Measurements from ENCODE around the gene NME7. TPM values are rescaled to one million over a fixed set of nuclear protein-coding genes. Genes with fewer than 3 reads are reported as not detected.

Gene NME7
- total RNA-seq, 1 experiment from 2014 or later = 30.3 TPM

DNA sequence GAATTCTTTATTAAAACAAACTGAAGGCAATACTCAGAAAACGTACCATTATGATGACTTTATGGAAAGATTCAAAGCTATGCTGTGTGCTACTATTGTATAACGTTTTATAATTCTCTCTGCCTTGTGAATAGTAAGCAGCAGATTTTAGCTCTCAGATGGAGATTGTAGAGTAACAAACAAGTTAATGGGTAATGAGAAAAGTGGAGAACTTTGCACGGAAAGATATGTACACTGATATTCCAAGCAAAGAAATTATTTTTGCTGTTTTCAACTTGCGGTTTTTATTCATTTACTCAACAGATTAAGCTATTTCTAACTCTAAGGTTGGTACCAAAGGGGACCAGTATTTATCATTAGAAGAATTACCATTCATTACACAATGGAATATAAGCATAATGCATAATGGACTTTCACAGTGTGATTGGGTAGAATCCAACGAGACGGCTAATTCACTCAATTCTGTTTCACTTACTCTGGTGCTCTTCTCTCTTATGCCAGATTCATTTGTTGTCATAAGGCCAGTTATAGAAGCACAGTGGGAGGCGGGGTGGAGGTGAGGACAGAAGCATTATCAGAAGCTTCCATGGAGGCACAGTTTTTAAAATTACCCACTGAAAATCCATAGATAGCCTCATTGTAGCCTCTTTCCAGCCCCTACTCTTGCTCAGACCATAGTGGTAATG lies 222.5 kb downstream of the NME7 start:
- intact Hi-C loops (cut with micrococcal nuclease; ENCODE audit: unreplicated experiment) (no loop called here), in situ Hi-C loops (cut with HindIII; ENCODE audit: low pct_unique_long_range_greater_than_20kb, low sequenced_read_pairs) (no loop called here)
- ChIA-PET POLR2A (no interaction called here), CTCF (no interaction called here)
- Histone ChIP-seq H3K27me3 (ENCODE audit: control insufficient read depth, insufficient read depth, low read length) (no peaks in the 10 kb centered on the region), H3K27ac (ENCODE audit: low read length) (no peak overlapping the region), H3K4me1 (ENCODE audit: control insufficient read depth, insufficient read depth, low read length) (no peaks in the 10 kb centered on the region), H3K9me3 (ENCODE audit: control insufficient read depth, insufficient read depth, low read depth, low read length) (no peaks in the 10 kb centered on the region), H3K36me3 (ENCODE audit: control insufficient read depth, insufficient read depth, low read length) (no peaks in the 10 kb centered on the region), H3K4me3 (ENCODE audit: low read depth in 2 of 2, low read length in 2 of 2) (no peak overlapping the region)
- TF ChIP-seq, protein P1, sequence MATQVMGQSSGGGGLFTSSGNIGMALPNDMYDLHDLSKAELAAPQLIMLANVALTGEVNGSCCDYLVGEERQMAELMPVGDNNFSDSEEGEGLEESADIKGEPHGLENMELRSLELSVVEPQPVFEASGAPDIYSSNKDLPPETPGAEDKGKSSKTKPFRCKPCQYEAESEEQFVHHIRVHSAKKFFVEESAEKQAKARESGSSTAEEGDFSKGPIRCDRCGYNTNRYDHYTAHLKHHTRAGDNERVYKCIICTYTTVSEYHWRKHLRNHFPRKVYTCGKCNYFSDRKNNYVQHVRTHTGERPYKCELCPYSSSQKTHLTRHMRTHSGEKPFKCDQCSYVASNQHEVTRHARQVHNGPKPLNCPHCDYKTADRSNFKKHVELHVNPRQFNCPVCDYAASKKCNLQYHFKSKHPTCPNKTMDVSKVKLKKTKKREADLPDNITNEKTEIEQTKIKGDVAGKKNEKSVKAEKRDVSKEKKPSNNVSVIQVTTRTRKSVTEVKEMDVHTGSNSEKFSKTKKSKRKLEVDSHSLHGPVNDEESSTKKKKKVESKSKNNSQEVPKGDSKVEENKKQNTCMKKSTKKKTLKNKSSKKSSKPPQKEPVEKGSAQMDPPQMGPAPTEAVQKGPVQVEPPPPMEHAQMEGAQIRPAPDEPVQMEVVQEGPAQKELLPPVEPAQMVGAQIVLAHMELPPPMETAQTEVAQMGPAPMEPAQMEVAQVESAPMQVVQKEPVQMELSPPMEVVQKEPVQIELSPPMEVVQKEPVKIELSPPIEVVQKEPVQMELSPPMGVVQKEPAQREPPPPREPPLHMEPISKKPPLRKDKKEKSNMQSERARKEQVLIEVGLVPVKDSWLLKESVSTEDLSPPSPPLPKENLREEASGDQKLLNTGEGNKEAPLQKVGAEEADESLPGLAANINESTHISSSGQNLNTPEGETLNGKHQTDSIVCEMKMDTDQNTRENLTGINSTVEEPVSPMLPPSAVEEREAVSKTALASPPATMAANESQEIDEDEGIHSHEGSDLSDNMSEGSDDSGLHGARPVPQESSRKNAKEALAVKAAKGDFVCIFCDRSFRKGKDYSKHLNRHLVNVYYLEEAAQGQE (IDR thresholded peaks at IDR 0.05; ENCODE audit: insufficient read depth in 1 of 2, low read depth in 2 of 2, low read length in 1 of 2) = no peak
- DNase-seq (ENCODE audit: low read depth, low spot score) (no peak), ATAC-seq (no peak)
- BruUV-seq (replicated peaks) = no TSS peak

DNA sequence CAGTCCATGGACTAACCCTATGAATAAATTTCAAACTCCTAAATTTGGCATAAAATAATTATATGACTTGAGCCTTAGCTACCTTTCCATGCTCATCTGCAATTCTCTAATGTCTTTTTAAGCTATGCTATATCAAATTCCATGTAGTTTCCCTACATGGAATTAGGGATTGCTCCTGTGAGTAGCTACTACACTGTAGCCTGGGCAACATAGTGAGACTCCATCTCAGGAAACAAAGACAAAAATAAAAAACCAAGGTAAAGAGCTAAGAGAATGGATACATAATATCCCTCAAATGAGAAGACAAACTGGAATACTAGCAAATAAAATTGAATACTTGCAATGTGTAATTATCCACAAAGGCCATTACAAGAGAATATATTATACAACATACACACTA lies 223.6 kb downstream of the NME7 start:
- intact Hi-C loops (cut with micrococcal nuclease; ENCODE audit: unreplicated experiment) (no loop called here), in situ Hi-C loops (cut with HindIII; ENCODE audit: low pct_unique_long_range_greater_than_20kb, low sequenced_read_pairs) (no loop called here)
- ATAC-seq (no peak), DNase-seq (ENCODE audit: low read depth, low spot score) (no peak)
- Histone ChIP-seq H3K27me3 (ENCODE audit: control insufficient read depth, insufficient read depth, low read length) (no peaks in the 10 kb centered on the region), H3K4me1 (ENCODE audit: control insufficient read depth, insufficient read depth, low read length) (no peaks in the 10 kb centered on the region), H3K36me3 (ENCODE audit: control insufficient read depth, insufficient read depth, low read length) (no peaks in the 10 kb centered on the region), H3K27ac (ENCODE audit: low read length) (no peak overlapping the region), H3K4me3 (ENCODE audit: low read depth in 2 of 2, low read length in 2 of 2) (no peak overlapping the region), H3K9me3 (ENCODE audit: control insufficient read depth, insufficient read depth, low read depth, low read length) (no peaks in the 10 kb centered on the region)
- ChIA-PET CTCF (no interaction called here), POLR2A (no interaction called here)
- TF ChIP-seq TCF7L2 (IDR thresholded peaks at IDR 0.05; ENCODE audit: low read depth, low read length) (no peak), POLR2AphosphoS5 (IDR thresholded peaks at IDR 0.05; ENCODE audit: low read depth, low read length) (no peak)
- no TSS peak for BruUV-seq (replicated peaks)

DNA sequence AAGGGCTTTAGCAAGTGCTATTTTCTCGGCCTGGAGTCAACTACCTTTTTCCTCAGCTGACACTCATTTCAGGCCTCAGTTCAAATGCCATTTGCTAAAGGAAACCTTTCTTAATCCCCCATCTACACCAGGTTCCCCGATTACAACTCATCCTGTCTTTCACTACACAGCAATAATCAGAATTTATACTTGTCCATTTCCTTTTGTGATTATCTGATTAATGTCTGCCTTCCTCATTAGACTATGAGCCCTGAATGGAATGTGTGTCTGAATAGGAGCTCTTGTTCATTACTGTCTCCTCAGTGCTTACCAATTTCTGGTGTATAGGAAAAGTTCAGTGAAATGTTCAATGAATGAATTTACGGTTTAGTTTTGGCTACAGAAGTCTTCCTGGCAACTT lies 224.3 kb downstream of the NME7 start:
- intact Hi-C loops (cut with micrococcal nuclease; ENCODE audit: unreplicated experiment) = no loop called here
- no peak for DNase-seq (ENCODE audit: low read depth, low spot score)
- POLR2A ChIA-PET = no interaction called here
- in situ Hi-C loops (cut with HindIII; ENCODE audit: low pct_unique_long_range_greater_than_20kb, low sequenced_read_pairs) = no loop called here
- Histone ChIP-seq H3K4me1 (ENCODE audit: control insufficient read depth, insufficient read depth, low read length) (no peaks in the 10 kb centered on the region), H3K27ac (ENCODE audit: low read length) (no peak overlapping the region), H3K27me3 (ENCODE audit: control insufficient read depth, insufficient read depth, low read length) (no peaks in the 10 kb centered on the region), H3K36me3 (ENCODE audit: control insufficient read depth, insufficient read depth, low read length) (no peaks in the 10 kb centered on the region), H3K4me3 (ENCODE audit: low read depth in 2 of 2, low read length in 2 of 2) (no peak overlapping the region), H3K9me3 (ENCODE audit: control insufficient read depth, insufficient read depth, low read depth, low read length) (no peaks in the 10 kb centered on the region)
- CTCF ChIA-PET = no interaction called here
- ATAC-seq = no peak
- BruUV-seq (replicated peaks) = no TSS peak
- TF ChIP-seq, protein P2, sequence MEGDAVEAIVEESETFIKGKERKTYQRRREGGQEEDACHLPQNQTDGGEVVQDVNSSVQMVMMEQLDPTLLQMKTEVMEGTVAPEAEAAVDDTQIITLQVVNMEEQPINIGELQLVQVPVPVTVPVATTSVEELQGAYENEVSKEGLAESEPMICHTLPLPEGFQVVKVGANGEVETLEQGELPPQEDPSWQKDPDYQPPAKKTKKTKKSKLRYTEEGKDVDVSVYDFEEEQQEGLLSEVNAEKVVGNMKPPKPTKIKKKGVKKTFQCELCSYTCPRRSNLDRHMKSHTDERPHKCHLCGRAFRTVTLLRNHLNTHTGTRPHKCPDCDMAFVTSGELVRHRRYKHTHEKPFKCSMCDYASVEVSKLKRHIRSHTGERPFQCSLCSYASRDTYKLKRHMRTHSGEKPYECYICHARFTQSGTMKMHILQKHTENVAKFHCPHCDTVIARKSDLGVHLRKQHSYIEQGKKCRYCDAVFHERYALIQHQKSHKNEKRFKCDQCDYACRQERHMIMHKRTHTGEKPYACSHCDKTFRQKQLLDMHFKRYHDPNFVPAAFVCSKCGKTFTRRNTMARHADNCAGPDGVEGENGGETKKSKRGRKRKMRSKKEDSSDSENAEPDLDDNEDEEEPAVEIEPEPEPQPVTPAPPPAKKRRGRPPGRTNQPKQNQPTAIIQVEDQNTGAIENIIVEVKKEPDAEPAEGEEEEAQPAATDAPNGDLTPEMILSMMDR (IDR thresholded peaks at IDR 0.05) = no peak
- TF ChIP-seq SIN3A (IDR thresholded peaks at IDR 0.05; ENCODE audit: borderline replicate concordance, insufficient read depth, low read depth, low read length) = no peak
- TF ChIP-seq, protein P1 (IDR thresholded peaks at IDR 0.05; ENCODE audit: insufficient read depth in 1 of 2, low read depth in 2 of 2, low read length in 1 of 2) = no peak
- TF ChIP-seq POLR2AphosphoS5 (IDR thresholded peaks at IDR 0.05; ENCODE audit: low read depth, low read length) = no peak
